ENCODE results near the gene CCDC88C. TPM values are rescaled to one million over a fixed set of nuclear protein-coding genes. Genes with fewer than 3 reads are reported as not detected.

CCDC88C gene
- total and polyA plus RNA-seq, 2 donors (not counting 3 experiments of a cell fraction or from before 2014, with no cell fraction given), result 11.4 to 52.1 TPM

- no peaks in the 10 kb centered on the region for H3K9me3 ChIP-seq (replicated peaks; ENCODE audit: control insufficient read depth, insufficient read depth, low read length)
- FAIRE-seq, result no peak
- H3K79me2 ChIP-seq (ENCODE audit: control insufficient read depth, insufficient read depth, low read length), result no peaks in the 10 kb centered on the region
- H4K20me1 ChIP-seq (replicated peaks; ENCODE audit: control insufficient read depth, extremely low read depth, insufficient read depth, low read length), result no peaks in the 10 kb centered on the region
- no peak overlapping the region for H3K4me2 ChIP-seq (ENCODE audit: insufficient read depth, low read length)
- H3K9ac ChIP-seq (replicated peaks; ENCODE audit: extremely low read depth, insufficient read depth, low read length), result no peak overlapping the region
- H3K27ac ChIP-seq (ENCODE audit: insufficient read depth, low read depth, low read length), result no peak overlapping the region
- no peak overlapping the region for H2AFZ ChIP-seq (ENCODE audit: low read depth, low read length)
- POLR2A ChIA-PET, result no interaction called here
- intact Hi-C loops (cut with micrococcal nuclease), result no loop called here
- no peaks in the 10 kb centered on the region for H3K27me3 ChIP-seq (ENCODE audit: control insufficient read depth in 2 of 2, insufficient read depth in 2 of 2, low read length in 2 of 2)
- H3K4me3 ChIP-seq (replicated peaks in 1 of 3; ENCODE audit: insufficient read depth in 1 of 3, low read depth in 1 of 3, low read length in 3 of 3), result no peak overlapping the region
- no TSS peak for BruUV-seq (replicated peaks)
- CTCF ChIA-PET, result interaction anchor here (1.5 kb wide), 1 partner anchor 9 kb away, joined by 4 read pairs; no protein-coding TSS in a partner anchor
- no peak for DNase-seq (ENCODE audit: low read depth, low spot score)
- peaks cover 3 to 26% of the 10 kb centered on the region in 2 experiments for H3K36me3 ChIP-seq (ENCODE audit: control insufficient read depth in 2 of 2, extremely low read depth in 1 of 2, insufficient read depth in 2 of 2, low read length in 2 of 2)
- no peaks in the 10 kb centered on the region for H3K9me1 ChIP-seq (replicated peaks; ENCODE audit: control insufficient read depth, extremely low read depth, insufficient read depth, low read length)
- no peaks in the 10 kb centered on the region for H3K4me1 ChIP-seq (ENCODE audit: control insufficient read depth, extremely low read depth, insufficient read depth, low read length)
- dilution Hi-C loops (cut with MboI; ENCODE audit: extremely low pct_ligation_motif_present, low sequenced_read_pairs), result loop anchor here (25.0 kb wide), 1 partner anchor 387 kb away; no protein-coding TSS in a partner anchor
- no peak for TF ChIP-seq MYC (IDR thresholded peaks at IDR 0.05; ENCODE audit: low read depth, low read length)
- TF ChIP-seq POLR2A (IDR thresholded peaks at IDR 0.05; ENCODE audit: low read depth, low read length), result no peak
- no peak for TF ChIP-seq JUN (IDR thresholded peaks at IDR 0.05; ENCODE audit: borderline replicate concordance, insufficient read depth, insufficient read length, low read depth)
- TF ChIP-seq MAX (IDR thresholded peaks at IDR 0.05; ENCODE audit: insufficient read depth, insufficient read length), result no peak
- TF ChIP-seq CTCF (IDR thresholded peaks at IDR 0.05; ENCODE audit: extremely low read depth in 1 of 2, insufficient read depth in 1 of 2, low read depth in 1 of 2, low read length in 2 of 2), result no peak
- TF ChIP-seq EZH2 (IDR thresholded peaks at IDR 0.05; ENCODE audit: borderline replicate concordance, low read depth, low read length, severe bottlenecking), result no peak
- TF ChIP-seq GATA2 (IDR thresholded peaks at IDR 0.05; ENCODE audit: insufficient read depth, insufficient read length, low read depth, low read length), result no peak
- no peak for TF ChIP-seq POLR2AphosphoS5 (IDR thresholded peaks at IDR 0.05; ENCODE audit: insufficient read depth, low read depth, low read length)
- TF ChIP-seq FOS (IDR thresholded peaks at IDR 0.05; ENCODE audit: borderline replicate concordance, insufficient read depth, low read length), result no peak
Measured at GRCh38 chr14:91299121-91300115, 118.2 kb downstream of the CCDC88C start.

Data from endothelial cell of umbilical vein (primary cell).